K562 (cell line): ENCODE results near the gene NEUROD2. TPM values are rescaled to one million over a fixed set of nuclear protein-coding genes. Genes with fewer than 3 reads are reported as not detected.
A peak's percentile ranks its signal among the peaks of the same experiment; 100 is the strongest.

Source experiments
- ATAC-seq: fragments of 200-7000 bp; cut with Tn5 transposase; 3 replicates; pipeline ENCODE4 v1.9.1; 2020; ENCODE audit warnings: moderate library complexity
- BruUV-seq: library from RNA; stranded (reverse); fragments of 400-500 nt; replicated peaks from 2 replicates; lab custom pipeline; 2021; lab: Mats Ljungman, UMichigan
- CTCF ChIA-PET: fragments of 300-600 bp; formaldehyde crosslinking; extraction: SDS; loops from one replicate; lab custom pipeline; 2021; ENCODE audit warnings: low intra/inter-chr PET ratio; lab: Yijun Ruan, JAX
- POLR2A ChIA-PET: fragments of 300-600, 350-650 bp; sonication (Branson Sonifier 250); formaldehyde crosslinking; extraction: SDS; loops from one replicate; lab custom pipeline; 2021; ENCODE audit warnings: antibody characterized with exemption, inconsistent platforms; lab: Yijun Ruan, JAX
- DNase-seq, 4 experiments: peaks; one replicate each; pipeline versions ENCODE4 v3.0.0 to v3.0.0-alpha.2; 2011 to 2018; ENCODE audit warnings: low spot score in 3 of 4, mixed read lengths in 3 of 4; ENCODE audit errors: extremely low read depth in 1 of 4
- FAIRE-seq: peaks from 2 replicates; lab custom pipeline; 2011; peaks lifted over from hg19 to GRCh38; lab: Jason Lieb, UNC
- H2AFZ ChIP-seq: 2 replicates; pipeline ENCODE4 v1.6.0; 2011; ENCODE audit warnings: low read depth, low read length, control low read depth, inconsistent platforms
- H3K27ac ChIP-seq: fragments of 200-600 bp; 3 replicates; pipeline ENCODE4 v1.8.0; 2011; ENCODE audit warnings: low read depth, mild to moderate bottlenecking, control low read depth, inconsistent platforms, low read length, moderate library complexity, mixed read lengths; ENCODE audit errors: extremely low read depth
- H3K27me3 ChIP-seq, 2 experiments: fragments of 300-600 bp in 1 of 2; 2 replicates in 1 of 2; 3 replicates in 1 of 2; pipeline versions ENCODE4 v1.6.0 to v1.8.0; 2011; ENCODE audit warnings: inconsistent platforms in 2 of 2, low read length in 2 of 2, mild to moderate bottlenecking in 1 of 2, mixed read lengths in 1 of 2, moderate library complexity in 1 of 2; ENCODE audit not compliant: control insufficient read depth in 2 of 2, insufficient read depth in 2 of 2
- H3K36me3 ChIP-seq: fragments of 300-600 bp; 3 replicates; pipeline ENCODE4 v1.8.0; 2011; ENCODE audit warnings: mild to moderate bottlenecking, low read length, inconsistent platforms; ENCODE audit not compliant: control insufficient read depth, insufficient read depth
- H3K4me1 ChIP-seq, 2 experiments: fragments of 200-600 bp in 1 of 2; replicated peaks in 1 of 2; 2 replicates in 1 of 2; 3 replicates in 1 of 2; pipeline versions ENCODE4 v1.5.1 to v1.8.0; 2011; ENCODE audit warnings: inconsistent platforms in 2 of 2, low read length in 2 of 2, mild to moderate bottlenecking in 1 of 2, mixed read lengths in 1 of 2, moderate library complexity in 1 of 2; ENCODE audit not compliant: control insufficient read depth in 2 of 2, insufficient read depth in 2 of 2
- H3K4me2 ChIP-seq: 2 replicates; pipeline ENCODE4 v1.6.1; 2011; ENCODE audit warnings: low read length, control low read depth, inconsistent platforms, mixed read lengths; ENCODE audit not compliant: insufficient read depth
- H3K4me3 ChIP-seq: fragments of 200-600 bp; sonication (generic), shearing (Covaris generic); 2 replicates; pipeline ENCODE4 v1.5.1; 2016; ENCODE audit warnings: control low read depth, inconsistent platforms
- H3K79me2 ChIP-seq: fragments of 200-600 bp; 3 replicates; pipeline ENCODE4 v1.8.0; 2011; ENCODE audit warnings: low read length, inconsistent platforms; ENCODE audit not compliant: control insufficient read depth, insufficient read depth
- H3K9ac ChIP-seq, 2 experiments: 2 replicates each; pipeline versions ENCODE4 v1.6.0 to v1.6.1; 2011; ENCODE audit warnings: low read depth in 2 of 2, low read length in 2 of 2, control low read depth in 1 of 2, inconsistent platforms in 1 of 2, mild to moderate bottlenecking in 1 of 2, mixed read lengths in 1 of 2; ENCODE audit not compliant: insufficient read depth in 1 of 2
- H3K9me1 ChIP-seq: one replicate; pipeline ENCODE4 v1.6.0; 2011; ENCODE audit warnings: inconsistent platforms, mild to moderate bottlenecking, low read length, moderate library complexity; ENCODE audit not compliant: control insufficient read depth, insufficient read depth
- H3K9me3 ChIP-seq: replicated peaks from 2 replicates; pipeline ENCODE4 v1.5.1; 2011; ENCODE audit warnings: low read depth, low read length, inconsistent platforms; ENCODE audit not compliant: control insufficient read depth, insufficient read depth
- H4K20me1 ChIP-seq: replicated peaks from 2 replicates; pipeline ENCODE4 v1.6.1; 2011; ENCODE audit warnings: low read length, inconsistent platforms, mixed read lengths; ENCODE audit not compliant: control insufficient read depth, insufficient read depth
- CHD2 ChIP-seq: IDR thresholded peaks from 2 replicates; pipeline ENCODE4 v1.6.1; 2011; ENCODE audit warnings: low read depth, low read length
- DNMT1 ChIP-seq: fragments of 450-650 bp; IDR thresholded peaks from 2 replicates; pipeline ENCODE4 v1.6.1; 2016; ENCODE audit warnings: antibody characterized with exemption, mild to moderate bottlenecking
- ETS1 ChIP-seq: conservative IDR thresholded peaks from 2 replicates; pipeline ENCODE4 v1.6.1; 2011; ENCODE audit warnings: low read depth, mild to moderate bottlenecking, low read length; ENCODE audit not compliant: control insufficient read depth
- HDGF ChIP-seq: fragments of 450-650 bp; IDR thresholded peaks from 2 replicates; pipeline ENCODE4 v1.6.1; 2016
- KLF10 ChIP-seq: fragments of 250-450 bp; sonication (Bioruptor Pico); IDR thresholded peaks from 2 replicates; pipeline ENCODE4 v1.6.1; 2021; ENCODE audit warnings: matching md5 sums
- LCOR ChIP-seq: sonication (generic); formaldehyde crosslinking; IDR thresholded peaks from 2 replicates; pipeline ENCODE4 v1.8.0; 2022; ENCODE audit warnings: mild to moderate bottlenecking, missing genetic modification reagents
- MIER1 ChIP-seq: fragments of 450-650 bp; IDR thresholded peaks from 2 replicates; pipeline ENCODE4 v1.6.1; 2016; ENCODE audit warnings: antibody characterized with exemption, mild to moderate bottlenecking, low read depth
- MXD1 ChIP-seq: fragments of 250-450 bp; sonication (Bioruptor Pico); IDR thresholded peaks from 2 replicates; pipeline ENCODE4 v1.8.0; 2021; ENCODE audit warnings: borderline replicate concordance, mild to moderate bottlenecking, moderate library complexity; ENCODE audit not compliant: poor library complexity, severe bottlenecking
- SRSF1 ChIP-seq: fragments of 200-400 bp; formaldehyde crosslinking; IDR thresholded peaks from 2 replicates; pipeline ENCODE4 v1.6.1; 2017; ENCODE audit warnings: mild to moderate bottlenecking, low read depth, low read length, moderate library complexity
- TCF15 ChIP-seq: fragments of 250-450 bp; sonication (Bioruptor Pico); IDR thresholded peaks from 2 replicates; pipeline ENCODE4 v1.8.0; 2022; ENCODE audit warnings: moderate library complexity, mild to moderate bottlenecking, inconsistent platforms
- VEZF1 ChIP-seq: fragments of 200-800 bp; sonication (Bioruptor generic); IDR thresholded peaks from 2 replicates; pipeline ENCODE4 v1.6.1; 2017; ENCODE audit warnings: missing genetic modification characterization, missing compliant biosample characterization
- YY1 ChIP-seq, 3 experiments: IDR thresholded peaks; 2 replicates each; pipeline ENCODE4 v1.6.1; 2011; ENCODE audit warnings: low read length in 2 of 3, mild to moderate bottlenecking in 2 of 3, moderate library complexity in 2 of 3, borderline replicate concordance in 1 of 3, control low read depth in 1 of 3, low read depth in 1 of 3; ENCODE audit not compliant: insufficient read depth in 3 of 3, insufficient replicate concordance in 2 of 3, control insufficient read depth in 1 of 3, insufficient read length in 1 of 3; ENCODE audit errors: extremely low read depth in 1 of 3
- ZNF134 ChIP-seq: fragments of 250-450 bp; sonication (Bioruptor Pico); conservative IDR thresholded peaks from 2 replicates; pipeline ENCODE4 v1.4.0; 2020
- ZSCAN29 ChIP-seq: fragments of 450-650 bp; IDR thresholded peaks from 2 replicates; pipeline ENCODE4 v1.6.1; 2017
- WGBS: fragments of 100-300 bp; shearing (Covaris generic); methylation state at CpG from one replicate; pipeline ENCODE4 v1.1.6; 2016; ENCODE audit warnings: low coverage, mixed read lengths; ENCODE audit not compliant: insufficient coverage; ENCODE audit errors: missing lambda C conversion rate; 5-methylcytosine and 5-hydroxymethylcytosine counted together
- in situ Hi-C: fragments of 300-500 bp; cut with MboI; formaldehyde crosslinking; loops from 4 replicates; pipeline ENCODE4 v1.15.0; 2018; ENCODE audit warnings: inconsistent platforms, mixed read lengths
- intact Hi-C: fragments of 100-400 bp; cut with micrococcal nuclease; formaldehyde crosslinking; loops from 2 replicates; pipeline ENCODE4 v1.14.2; 2022
- polyA plus RNA-seq, 8 experiments: library from polyadenylated mRNA; depleted of rRNA in 4 of 8; stranded (reverse) in 5 of 8; unstranded in 3 of 8; fragments of >200 nt; fragmentation: Nextera tagmentation in 2 of 8; fragmentation: Illumina TruSeq in 1 of 8; extraction: Ambion mirVana in 2 of 8; extraction: Trizol in 1 of 8; gene quantifications; 2 replicates each; pipeline versions ENCODE4 v1.2.1 to v1.2.3, GENCODE V29; 2011 to 2014; ENCODE audit warnings: inconsistent platforms in 1 of 8, missing spikeins in 1 of 8
- total RNA-seq, 7 experiments: library from RNA; depleted of rRNA in 6 of 7; stranded (reverse); fragments of >200 nt in 6 of 7; fragmentation: Illumina TruSeq in 2 of 7; extraction: Trizol in 2 of 7; gene quantifications; 2 replicates each; pipeline versions ENCODE4 v1.2.1 to v1.2.3, GENCODE V29; 2011 to 2021; ENCODE audit warnings: low replicate concordance in 1 of 7

NEUROD2 gene
- total and polyA plus RNA-seq, 9 of the 15 experiments (the other 6 are each of a cell fraction or from before 2014, with no cell fraction given): not detected

GRCh38 chr17:39622380-39623006 is 14.8 kb upstream of the NEUROD2 start (continued):
- no peak for TF ChIP-seq ETS1
- 0 out of 2 replicates have a peak, but pooled peaks have one; percentile 3 for TF ChIP-seq MIER1
- TF ChIP-seq YY1 (IDR thresholded peaks at IDR 0.05; ENCODE audit: borderline replicate concordance in 1 of 3, control insufficient read depth in 1 of 3, extremely low read depth in 1 of 3, insufficient read depth in 3 of 3, insufficient read length in 1 of 3, insufficient replicate concordance in 2 of 3, low read depth in 1 of 3, low read length in 2 of 3): peak in 1 of 3 experiments; percentile 37

GRCh38 chr17:39621523-39622379 is 14.0 kb upstream of the NEUROD2 start:
- Histone ChIP-seq H2AFZ (peak overlapping the region; percentile 76), H3K27me3 (peaks cover 3 to 31% of the 10 kb centered on the region in 2 experiments; a peak in 2 of 5 replicates), H3K27ac (no peak overlapping the region), H3K9me3 (no peaks in the 10 kb centered on the region), H3K79me2 (no peaks in the 10 kb centered on the region), H3K4me1 (peaks cover 3 to 38% of the 10 kb centered on the region in 2 experiments; a peak in 3 of 5 replicates), H3K9ac (peak overlapping the region in 1 of 2 experiments; percentile 79; a peak in 1 of 4 replicates), H3K4me2 (peak overlapping the region; percentile 70), H3K9me1 (no peaks in the 10 kb centered on the region), H4K20me1 (no peaks in the 10 kb centered on the region), H3K4me3 (no peak overlapping the region), H3K36me3 (no peaks in the 10 kb centered on the region)
- 6% methylated on average over 24 of the region's 26 CpGs for WGBS
- intact Hi-C loops (loop anchor here (1.0 to 2.0 kb wide), 5 partner anchors 47 to 359 kb away; partner anchors contain the start of genes PNMT and PSMD3), in situ Hi-C loops (loop anchor here (5.0 kb wide), 2 partner anchors 51 to 136 kb away; no protein-coding TSS in a partner anchor)
- peak; percentile 84 for ATAC-seq
- CTCF ChIA-PET: interaction anchor here (0.5 to 5.2 kb wide), 17 partner anchors 9 to 911 kb away, joined by 3 to 131 read pairs (median 4); partner anchors contain the start of genes MIEN1, PGAP3, PNMT and PSMD3
- no TSS peak for BruUV-seq
- POLR2A ChIA-PET: interaction anchor here (0.5 to 0.9 kb wide), 7 partner anchors 21 to 131 kb away, joined by 3 to 4 read pairs (median 3); partner anchors contain the start of genes PGAP3 and PNMT
- FAIRE-seq: peak; percentile 94
- peak; percentile 82 to 88 (median 84) for DNase-seq
- TF ChIP-seq CHD2 (no peak), SRSF1 (no peak), VEZF1 (CRISPR knock-in tag) (peak; percentile 38; the same call in 1 of the 2 replicates), LCOR (CRISPR knock-in tag) (0 out of 2 replicates have a peak, but pooled peaks have one; percentile 25), TCF15 (CRISPR knock-in tag) (no peak), HDGF (no peak), DNMT1 (no peak), ZNF134 (no peak), ZSCAN29 (no peak), KLF10 (CRISPR knock-in tag) (no peak), MXD1 (CRISPR knock-in tag) (no peak)
